DMS 273 (cell line): Measurements from ENCODE around the gene GRK5.
A peak's percentile ranks its signal among the peaks of the same experiment; 100 is the strongest.
"Not testable (repeated sequence)": the region's sequence is repeated elsewhere in the genome, so short reads cannot be mapped to it uniquely, and the experiment has no call there.

Source experiments
- DNase-seq: peaks from one replicate; lab custom pipeline; 2025; ENCODE audit not compliant: unreplicated experiment; lab: John Stamatoyannopoulos, UW

The GRK5 gene

GRCh38 chr10:119207366-119207666 lies at the start of gene GRK5:
Gene GRK5, plus strand, starts transcription at chr10:119207571. Its CDS starts 347 bp downstream, at chr10:119207918.
- DNase-seq, result peak; percentile 98

GRCh38 chr10:119159332-119159731 lies 48.0 kb upstream of the GRK5 start:
- DNase-seq, result no peak

GRCh38 chr10:119161680-119162451 lies 45.5 kb upstream of the GRK5 start:
- DNase-seq, result no peak

- DNase-seq, result no peak
Observed at GRCh38 chr10:119162452-119163092, 44.8 kb upstream of the GRK5 start.

GRCh38 chr10:119165171-119166117 lies 41.9 kb upstream of the GRK5 start, which contains the start of gene SFXN4:
Gene SFXN4, minus strand, starts transcription at chr10:119165714. Its CDS starts 67 bp downstream, at chr10:119165647.
- peak; percentile 81 for DNase-seq

- no peak for DNase-seq
Observed at GRCh38 chr10:119166118-119166500, 41.3 kb upstream of the GRK5 start.

GRCh38 chr10:119166564-119166963 lies 40.8 kb upstream of the GRK5 start:
- no peak for DNase-seq

GRCh38 chr10:119167041-119167440 lies 40.3 kb upstream of the GRK5 start:
- no peak for DNase-seq

- DNase-seq, result no peak
Observed at GRCh38 chr10:119174109-119174508, 33.3 kb upstream of the GRK5 start.

GRCh38 chr10:119176166-119176565 lies 31.2 kb upstream of the GRK5 start:
- no peak for DNase-seq

- peak; percentile 52 for DNase-seq
Observed at GRCh38 chr10:119177708-119178371, 29.5 kb upstream of the GRK5 start.

- DNase-seq, result peak; percentile 95
Observed at GRCh38 chr10:119178372-119179119, 28.8 kb upstream of the GRK5 start, which contains the start of gene PRDX3. Gene PRDX3, minus strand, starts transcription at chr10:119178812. Its CDS starts 22 bp downstream, at chr10:119178790.

- DNase-seq, result not testable (repeated sequence)
Observed at GRCh38 chr10:119180850-119181400, 26.4 kb upstream of the GRK5 start.

- no peak for DNase-seq
Observed at GRCh38 chr10:119183664-119184412, 23.5 kb upstream of the GRK5 start.

GRCh38 chr10:119189811-119190282 lies 17.5 kb upstream of the GRK5 start:
- DNase-seq, result no peak

GRCh38 chr10:119190353-119190752 lies 17.0 kb upstream of the GRK5 start:
- no peak for DNase-seq

- no peak for DNase-seq
Observed at GRCh38 chr10:119190954-119191785, 16.2 kb upstream of the GRK5 start.

- DNase-seq, result no peak
Observed at GRCh38 chr10:119191881-119192280, 15.5 kb upstream of the GRK5 start.
